ENCODE measurements around the gene PRKCG.
A peak's percentile ranks its signal among the peaks of the same experiment; 100 is the strongest.
"Not testable (repeated sequence)": the region's sequence is repeated elsewhere in the genome, so short reads cannot be mapped to it uniquely, and the experiment has no call there.

Gene PRKCG

DNA sequence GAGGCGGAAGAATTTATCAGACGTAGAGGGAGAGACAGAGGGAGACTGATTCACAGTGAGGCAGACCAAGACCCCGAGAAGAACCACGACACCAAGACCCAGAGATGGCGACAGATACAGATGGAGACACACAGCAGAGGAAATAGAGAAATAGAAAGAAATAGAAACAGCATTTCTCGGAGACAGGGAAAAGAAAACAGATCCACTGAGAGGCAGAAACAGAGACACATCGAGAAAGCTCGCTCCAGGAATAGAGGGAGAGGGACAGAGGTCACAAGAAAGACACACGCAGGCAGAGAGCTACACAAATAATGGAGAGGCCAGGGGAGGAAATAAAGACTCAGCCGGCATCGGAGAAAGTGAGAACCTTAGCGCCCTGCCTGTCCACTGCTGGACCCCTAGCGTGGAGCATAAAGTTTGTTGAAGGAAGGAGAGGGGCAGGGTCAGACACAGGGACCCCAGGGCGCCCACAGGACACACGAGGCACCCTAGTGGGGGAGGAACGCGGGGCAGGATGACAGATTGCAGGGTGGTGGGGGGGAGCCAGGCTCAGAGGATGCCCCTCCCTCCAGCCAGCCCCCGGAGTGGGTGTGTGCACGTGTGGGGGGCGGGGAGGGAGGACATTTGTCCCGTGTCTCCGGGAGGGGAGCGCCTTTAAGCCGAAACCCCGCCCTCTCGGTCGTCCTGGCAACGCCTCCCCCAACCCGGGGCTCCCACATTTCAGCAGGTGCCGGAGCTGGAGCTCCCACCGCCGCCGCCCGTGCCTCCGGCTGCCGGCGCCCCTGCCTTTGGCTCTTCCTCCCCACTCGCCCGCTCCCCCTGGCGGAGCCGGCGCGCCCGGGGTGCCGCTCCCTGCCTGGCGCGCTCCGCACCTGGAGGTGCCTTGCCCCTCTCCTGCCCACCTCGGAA lies at the start of gene PRKCG:
Gene PRKCG (plus strand): TSS at position 716 of the 909 bp plus-strand sequence. CDS start 298 bp downstream, outside the sequence.
- DNase-seq (ENCODE audit: low spot score): no peak

DNA sequence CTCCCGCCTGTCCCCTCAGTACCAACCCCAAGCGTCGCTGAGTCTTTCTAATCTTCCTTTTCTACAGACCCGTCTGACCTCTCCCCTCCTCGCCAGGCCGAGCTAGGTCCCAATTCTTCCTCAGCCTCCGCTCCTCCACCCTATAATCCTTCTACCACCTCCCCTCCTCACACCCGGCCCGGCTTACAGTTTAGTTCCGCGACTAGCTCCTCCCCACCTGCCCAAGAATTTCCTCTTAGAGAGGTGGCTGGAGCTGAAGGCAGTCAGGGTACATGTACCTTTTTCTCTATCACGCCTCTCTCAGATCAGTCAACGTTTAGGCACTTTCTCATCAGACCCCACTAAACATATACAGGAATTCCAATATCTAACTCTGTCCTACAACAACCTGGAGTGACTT lies 49.1 kb upstream of the PRKCG start:
- not testable (repeated sequence) for DNase-seq (ENCODE audit: low spot score)

DNA sequence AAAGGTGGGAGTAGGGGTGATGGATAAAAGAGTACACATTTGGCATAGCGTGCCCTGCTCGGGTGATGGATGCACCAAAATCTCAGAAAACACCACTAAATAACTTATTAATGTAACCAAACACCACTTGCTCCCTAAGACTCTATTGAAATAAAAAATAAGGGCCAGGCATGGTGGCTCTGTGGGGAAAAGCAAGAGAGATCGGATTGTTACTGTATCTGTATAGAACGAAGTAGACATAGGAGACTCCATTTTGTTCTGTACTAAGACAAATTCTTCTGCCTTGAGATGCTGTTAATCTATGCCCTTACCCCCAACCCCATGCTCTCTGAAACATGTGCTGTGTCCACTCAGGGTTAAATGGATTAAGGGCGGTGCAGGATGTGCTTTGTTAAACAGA lies 43.6 kb upstream of the PRKCG start:
- not testable (repeated sequence) for DNase-seq (ENCODE audit: low spot score)

DNA sequence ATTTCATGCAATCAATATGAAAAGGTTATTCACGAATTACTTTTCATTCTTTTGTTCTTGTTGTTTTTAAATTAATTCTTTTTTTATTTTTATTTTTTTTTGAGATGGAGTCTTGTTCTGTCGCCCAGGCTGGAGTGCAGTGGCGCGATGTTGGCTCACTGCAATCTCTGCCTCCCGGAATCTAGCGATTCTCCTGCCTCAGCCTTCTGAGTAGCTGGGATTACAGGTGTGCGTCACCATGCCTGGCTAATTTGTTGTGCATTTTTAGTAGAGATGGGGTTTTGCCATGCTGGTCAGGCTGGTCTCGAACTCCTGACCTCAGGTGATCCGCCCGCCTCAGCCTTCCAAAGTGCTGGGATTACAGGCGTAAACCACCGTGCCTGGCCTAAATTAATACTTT lies 41.8 kb upstream of the PRKCG start:
- DNase-seq (ENCODE audit: low spot score): not testable (repeated sequence)

DNA sequence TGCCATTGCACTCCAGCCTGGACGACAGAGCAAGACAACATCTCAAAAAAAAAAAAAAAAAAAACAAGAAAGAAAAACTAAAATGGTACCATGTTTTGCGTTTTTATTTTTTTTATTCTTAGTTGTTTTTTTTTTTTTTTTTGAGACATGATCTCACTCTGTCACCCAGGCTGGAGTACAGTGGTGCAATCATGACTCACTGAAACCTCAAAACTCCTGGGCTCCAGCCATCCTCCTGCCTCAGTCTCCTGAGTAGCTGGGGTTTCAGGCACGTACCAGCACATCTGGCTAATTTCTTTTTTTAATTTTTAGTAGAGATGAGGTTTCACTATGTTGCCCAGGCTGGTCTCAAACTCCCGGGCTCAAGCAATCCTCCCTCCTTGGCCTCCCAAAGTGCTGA lies 41.1 kb upstream of the PRKCG start:
- DNase-seq (ENCODE audit: low spot score): not testable (repeated sequence)

DNA sequence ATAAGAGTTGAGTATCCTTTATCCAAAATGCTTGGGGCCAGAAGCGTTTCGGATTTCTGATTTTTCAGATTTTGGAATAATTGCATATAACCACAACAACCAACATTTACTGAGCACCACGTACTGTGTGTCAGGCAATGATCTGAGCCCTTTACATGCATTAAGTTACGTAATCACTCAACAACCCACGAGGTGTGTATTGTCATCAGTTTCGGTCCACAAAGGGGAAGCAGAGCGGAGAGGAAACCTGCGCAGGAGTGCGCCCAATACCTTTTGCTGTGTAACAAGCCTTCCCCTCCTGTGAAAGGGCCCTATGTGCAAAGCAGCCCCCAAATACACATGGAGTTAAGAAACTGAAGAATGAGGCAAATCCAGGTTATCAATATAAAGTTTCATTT lies 37.1 kb upstream of the PRKCG start:
- no peak for DNase-seq (ENCODE audit: low spot score)

DNA sequence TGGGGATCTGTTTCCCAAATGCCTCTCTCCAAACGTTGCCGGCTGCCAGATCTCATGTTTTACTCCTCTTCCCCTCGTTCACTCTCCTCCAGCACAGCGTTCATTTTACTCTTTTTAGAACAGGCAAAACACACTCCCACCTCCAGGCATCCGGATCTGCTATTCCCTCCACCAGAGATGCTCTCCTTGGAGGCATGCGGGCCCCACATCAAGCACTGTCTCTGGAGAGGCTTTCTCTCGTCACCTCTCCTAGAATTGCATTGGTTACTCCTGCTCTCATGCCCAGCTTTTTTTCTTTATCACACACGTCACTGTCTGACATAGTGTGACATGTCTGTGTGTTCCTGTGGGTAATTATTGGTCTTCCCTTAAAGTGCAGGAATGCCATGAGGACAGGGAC lies 34.4 kb upstream of the PRKCG start:
- no peak for DNase-seq (ENCODE audit: low spot score)

DNA sequence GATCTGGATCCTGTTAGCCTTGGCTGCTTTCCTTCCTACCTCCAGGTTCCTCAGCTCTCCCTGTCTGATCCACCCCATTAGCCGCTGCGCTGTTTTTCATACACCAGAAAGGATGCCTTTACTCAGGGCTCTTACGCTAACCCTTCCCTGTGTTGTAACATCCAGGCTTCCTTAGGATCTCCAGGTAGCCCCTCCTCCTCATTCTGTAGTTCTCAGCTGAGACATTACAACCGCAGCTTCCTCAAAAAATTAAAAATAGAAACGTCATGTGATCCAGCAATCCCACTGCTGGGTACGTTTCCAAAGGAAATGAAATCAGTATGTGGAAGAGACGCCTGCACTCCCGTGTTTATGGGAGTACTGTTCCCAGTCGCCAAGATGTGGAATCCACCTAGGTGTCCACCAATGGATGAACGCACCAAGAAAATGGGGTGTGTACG lies 32.7 kb upstream of the PRKCG start:
- DNase-seq (ENCODE audit: low spot score): no peak

DNA sequence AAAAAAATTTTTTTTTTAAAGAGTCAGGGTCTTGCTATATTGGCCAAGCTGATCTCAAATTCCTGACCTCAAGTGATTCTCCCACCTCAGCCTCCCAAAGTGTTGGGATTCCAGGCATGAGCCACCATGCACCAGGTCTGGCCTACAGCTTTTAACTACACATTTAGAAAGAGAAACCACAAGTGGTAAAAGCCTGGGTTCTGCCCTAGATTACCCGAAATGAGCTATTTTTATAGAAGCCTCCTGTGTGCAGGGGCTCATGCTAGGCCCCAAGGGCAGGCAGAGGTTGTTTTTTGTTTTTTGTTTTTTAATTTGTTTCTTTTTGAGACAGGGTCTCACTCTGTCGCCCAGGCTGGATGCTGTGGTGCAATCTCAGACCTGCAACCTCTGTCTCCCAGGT lies 28.3 kb upstream of the PRKCG start:
- no peak for DNase-seq (ENCODE audit: low spot score)

DNA sequence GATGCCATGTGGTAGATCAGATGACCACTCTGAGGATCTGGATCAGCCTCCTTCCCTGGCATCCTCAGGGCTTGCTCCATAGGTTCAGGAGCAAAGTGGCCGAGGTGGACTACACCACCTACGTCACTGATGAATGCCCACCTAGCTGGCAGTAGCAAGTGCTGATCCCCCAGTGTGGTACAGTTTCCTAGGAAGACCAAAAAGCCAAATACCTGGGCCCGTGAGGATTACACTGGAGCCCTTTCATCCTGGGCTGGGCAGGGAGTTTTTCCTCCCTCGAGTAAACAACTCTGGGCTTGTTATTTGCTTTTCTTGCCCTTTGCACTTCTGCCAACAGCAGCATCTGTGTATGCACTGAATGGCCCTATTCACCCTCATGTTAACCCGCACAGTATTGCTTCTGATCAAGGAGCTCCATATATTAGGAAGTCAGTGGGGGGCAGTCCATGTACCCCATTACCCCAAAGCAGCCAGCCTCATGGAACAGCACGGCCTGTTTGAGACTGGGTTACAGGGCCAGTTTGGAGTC lies 17.6 kb upstream of the PRKCG start:
- DNase-seq (ENCODE audit: low spot score): no peak

DNA sequence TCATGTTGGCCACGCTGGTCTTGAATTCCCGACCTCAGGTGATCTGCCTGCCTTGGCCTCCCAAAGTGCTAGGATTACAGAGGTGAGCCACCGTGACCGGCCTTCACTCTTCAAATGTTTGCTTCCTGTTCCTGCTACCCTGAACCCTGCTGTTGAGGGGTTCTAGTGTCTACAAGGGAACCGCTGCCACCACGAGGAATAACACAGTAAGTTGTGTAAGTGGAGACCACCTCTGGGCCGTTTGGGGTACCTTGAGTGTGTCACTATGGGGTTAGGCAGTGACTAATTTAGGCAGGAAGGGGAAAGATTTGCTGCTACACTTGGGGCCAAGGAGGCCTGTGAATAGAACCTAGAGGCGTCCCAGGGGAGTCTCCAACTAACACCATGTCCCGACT lies 16.5 kb upstream of the PRKCG start:
- DNase-seq (ENCODE audit: low spot score): no peak

DNA sequence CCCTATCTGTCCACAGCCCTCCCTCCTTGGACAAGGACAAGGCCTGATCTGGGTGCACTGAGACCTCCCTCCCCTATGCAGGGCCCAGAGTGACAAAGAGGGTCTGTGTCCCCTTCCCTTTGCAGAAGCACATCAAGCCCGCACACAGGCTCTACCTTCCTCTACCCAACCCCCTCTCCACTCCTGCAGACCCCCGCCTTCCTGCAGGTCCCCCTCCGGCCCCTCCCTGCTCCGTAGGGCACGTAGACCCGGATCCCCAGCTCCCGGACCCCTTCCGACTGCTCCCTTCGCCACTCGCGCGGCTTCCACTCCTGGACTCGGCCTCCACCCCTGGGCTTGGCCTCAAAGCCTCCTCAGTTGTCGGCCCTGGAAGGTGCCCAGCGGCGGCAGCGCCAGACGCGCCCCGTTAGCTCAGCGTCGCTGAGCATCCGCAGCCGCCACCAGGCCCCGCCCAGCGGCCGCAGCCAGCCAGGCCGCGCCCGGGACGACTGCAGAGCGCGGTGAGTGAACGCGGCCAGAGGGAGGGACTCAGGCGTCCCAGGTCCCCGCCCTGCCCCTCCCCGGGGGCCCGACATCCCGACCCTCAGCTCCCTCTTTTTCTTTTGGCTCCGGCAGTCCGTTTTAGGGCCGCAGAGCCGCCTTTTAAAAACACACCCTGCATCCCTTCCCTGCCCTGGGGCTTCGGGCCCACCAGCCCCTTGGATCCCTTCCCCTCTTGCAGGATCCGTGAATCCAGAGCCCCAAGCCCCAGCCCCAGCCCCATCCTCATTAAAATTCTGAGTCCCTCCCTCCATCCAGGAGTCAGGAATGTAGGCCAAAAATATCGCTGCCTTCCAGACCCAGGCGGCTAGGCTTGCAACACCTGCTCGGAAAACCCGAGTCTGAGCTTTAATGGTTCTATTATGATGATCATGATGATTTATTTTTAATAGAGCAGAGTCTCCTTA lies 15.8 kb upstream of the PRKCG start:
- DNase-seq (ENCODE audit: low spot score): peak; percentile 15

DNA sequence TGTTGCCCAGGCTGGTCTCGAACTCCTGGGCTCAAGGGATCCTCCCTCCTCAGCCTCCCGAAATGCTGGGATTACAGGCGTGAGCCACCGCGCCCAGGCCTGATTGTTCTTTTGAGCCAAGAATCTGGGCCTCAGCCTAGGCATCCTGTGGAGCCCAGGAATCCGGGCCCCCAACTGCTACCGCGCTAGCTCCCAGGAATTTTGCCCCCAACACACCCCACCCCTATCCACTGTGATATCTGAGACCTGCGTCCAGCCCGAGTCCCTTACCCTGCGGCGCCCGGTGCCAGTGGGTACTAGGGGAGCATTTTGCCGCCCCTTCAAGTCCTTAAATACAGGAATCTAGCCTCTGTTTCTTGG lies 15.2 kb upstream of the PRKCG start:
- no peak for DNase-seq (ENCODE audit: low spot score)

DNA sequence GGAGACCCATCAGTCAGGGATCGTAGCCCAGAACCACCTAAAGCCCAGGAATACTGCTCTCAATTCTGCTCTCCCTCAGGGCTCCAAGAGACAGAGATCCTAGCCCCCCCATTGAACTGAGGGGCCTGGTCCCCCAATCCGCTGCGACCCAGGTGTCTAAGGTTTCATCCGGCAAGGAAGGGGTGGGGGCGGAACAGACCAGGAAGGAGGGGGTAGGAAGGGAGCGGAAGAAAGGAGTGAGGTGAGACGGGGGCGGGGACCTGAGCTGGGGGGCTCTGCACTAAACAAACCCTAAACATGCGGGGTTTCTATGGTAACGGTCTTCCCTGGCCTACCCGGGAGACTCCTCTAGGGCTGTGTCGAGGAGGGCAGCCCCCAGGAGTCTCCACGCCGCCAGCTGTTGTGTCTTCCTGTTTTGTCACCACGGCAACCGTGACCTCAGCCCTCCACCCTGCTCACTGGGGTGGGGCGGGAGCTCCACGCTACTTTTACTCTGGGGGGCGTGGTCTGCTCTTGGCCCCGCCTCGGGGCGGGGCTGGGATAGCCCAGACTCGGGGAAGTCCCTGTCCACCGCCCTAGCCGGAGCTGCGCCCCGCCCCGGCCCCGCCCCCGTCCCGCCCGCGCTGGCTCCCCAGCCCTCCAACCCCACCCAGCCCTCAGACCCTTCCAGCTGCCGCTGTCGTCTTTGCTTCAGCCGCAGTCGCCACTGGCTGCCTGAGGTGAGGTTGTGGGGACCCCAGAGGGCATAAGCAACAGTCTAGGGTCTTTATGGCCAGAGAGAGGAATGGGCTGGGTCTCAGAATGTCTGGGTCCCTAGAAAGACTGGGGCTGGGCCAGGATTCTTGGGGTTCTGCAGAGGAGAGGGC lies 14.5 kb upstream of the PRKCG start, which contains the start of gene MYADM:
Gene MYADM (plus strand): TSS at position 659 of the 866 bp plus-strand sequence. CDS start 5,647 bp downstream, outside the sequence.
- peak; percentile 83 for DNase-seq (ENCODE audit: low spot score)

DNA sequence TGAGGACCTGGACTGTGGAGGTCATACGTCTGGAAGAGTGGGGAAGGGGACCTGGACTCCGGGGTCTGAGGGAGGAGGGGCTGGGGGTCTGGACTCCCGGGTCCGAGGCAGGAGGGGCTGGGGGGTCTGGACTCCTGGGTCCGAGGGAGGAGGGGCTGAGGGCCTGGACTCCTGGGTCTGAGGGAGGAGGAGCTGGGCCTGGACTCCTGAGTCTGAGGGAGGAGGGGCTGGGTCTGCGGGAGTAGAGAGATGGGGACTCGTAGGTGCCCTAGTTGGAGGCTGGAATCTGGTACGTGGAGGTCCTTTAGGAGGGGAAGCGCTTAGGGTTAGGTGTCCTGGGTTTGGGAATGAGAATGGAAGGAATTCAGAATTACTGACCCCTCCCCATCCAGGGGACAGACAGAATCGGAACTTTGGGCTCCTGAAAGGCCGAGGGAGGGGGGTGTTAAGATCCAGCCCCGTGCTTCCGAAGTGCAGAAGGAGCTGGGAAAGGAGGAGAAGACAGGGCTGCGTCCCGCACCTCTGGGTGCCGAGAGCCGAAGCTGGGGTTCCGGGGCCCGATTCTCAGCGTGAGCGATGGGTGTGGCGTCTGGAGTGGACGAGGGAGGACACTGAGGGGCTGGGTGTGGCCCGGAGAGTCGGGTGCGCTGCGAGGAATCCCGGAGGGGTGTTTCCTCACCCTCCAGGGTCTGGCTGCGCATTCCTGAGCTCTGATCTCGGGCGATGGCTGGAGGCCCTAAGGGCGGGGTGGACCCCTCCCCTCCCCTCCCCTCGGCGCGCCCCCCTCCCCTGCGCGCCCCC lies 13.7 kb upstream of the PRKCG start:
- no peak for DNase-seq (ENCODE audit: low spot score)

DNA sequence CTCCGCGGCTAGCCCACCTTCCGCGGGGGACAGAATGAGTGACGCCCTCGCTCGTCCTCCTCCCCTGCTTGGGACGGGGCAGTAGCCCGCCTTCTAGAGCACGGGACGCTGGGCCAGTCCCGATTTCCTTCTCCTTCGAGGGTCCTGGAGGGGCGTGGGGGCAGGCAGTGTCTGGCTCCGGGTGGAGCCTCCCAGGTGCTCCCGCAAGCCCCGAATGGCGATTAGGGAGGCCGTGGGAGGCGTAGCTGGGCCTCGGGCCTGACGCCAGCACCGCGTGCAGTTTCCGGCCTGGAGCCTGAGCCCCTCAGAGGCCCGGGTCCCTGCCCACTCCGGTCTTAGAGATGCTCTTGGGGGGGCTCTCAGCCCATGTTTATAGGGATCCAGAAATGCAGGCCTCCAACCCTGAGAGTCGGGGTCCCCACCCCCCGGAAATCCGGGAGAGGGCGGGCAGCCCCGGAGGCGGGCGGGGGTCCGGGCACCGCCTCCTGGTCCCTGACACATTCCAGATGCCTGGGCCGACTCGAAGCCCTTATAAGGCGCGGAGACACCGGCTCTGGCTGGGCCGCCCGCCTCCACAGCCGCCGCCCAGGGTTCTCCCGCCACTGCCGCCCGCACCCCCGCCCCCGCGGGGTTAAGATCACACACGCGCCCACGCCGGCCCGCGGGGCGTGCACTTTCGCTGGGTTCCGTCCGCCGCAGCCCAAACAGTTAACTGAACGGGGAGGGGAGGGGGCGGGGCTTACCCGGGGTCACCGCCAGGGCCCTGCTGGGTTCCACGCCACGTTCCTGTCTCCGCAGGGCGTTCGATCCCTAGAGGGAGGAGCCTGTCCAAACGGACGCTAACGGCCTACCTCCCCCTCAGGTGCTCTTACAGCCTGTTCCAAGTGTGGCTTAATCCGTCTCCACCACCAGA lies 12.8 kb upstream of the PRKCG start:
- peak; percentile 50 for DNase-seq (ENCODE audit: low spot score)

DNA sequence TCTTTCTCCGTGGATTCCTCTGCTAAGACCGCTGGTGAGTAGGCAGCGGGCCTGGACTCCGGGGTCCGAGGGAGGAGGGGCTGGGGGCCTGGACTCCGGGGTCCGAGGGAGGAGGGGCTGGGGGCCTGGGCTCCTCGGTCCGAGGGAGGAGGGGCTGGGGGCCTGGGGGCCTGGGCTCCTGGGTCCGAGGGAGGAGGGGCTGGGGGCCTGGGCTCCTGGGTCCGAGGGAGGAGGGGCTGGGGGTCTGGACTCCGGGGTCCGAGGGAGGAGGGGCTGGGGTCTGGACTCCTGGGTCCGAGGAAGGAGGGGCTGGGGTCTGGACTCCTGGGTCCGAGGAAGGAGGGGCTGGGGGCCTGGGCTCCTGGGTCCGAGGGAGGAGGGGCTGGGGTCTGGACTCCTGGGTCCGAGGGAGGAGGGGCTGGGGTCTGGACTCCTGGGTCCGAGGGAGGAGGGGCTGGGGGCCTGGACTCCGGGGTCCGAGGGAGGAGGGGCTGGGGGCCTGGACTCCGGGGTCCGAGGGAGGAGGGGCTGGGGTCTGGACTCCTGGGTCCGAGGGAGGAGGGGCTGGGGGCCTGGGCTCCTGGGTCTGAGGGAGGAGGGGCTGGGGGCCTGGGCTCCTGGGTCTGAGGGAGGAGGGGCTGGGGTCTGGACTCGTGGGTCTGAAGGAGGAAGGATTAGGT lies 12.1 kb upstream of the PRKCG start:
- DNase-seq (ENCODE audit: low spot score): not testable (repeated sequence)

DNA sequence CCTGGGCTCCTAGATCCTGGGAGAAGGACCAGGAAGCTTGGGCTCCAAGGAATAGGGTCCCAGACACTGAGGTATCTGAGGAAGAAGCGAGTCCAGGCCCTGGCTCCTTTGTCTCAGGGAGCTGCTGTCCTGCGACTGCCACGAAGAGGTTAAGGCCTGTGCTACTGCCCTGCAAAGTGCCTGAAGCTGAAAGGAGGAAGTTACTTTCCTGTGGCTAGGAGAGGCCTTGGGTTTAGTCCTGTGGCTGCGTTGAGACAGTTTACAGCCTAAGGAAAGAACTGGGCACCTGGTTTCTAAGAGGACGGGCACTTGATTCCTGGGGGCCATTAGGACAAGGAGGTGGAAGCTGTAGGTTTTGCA lies 11.5 kb upstream of the PRKCG start:
- no peak for DNase-seq (ENCODE audit: low spot score)

DNA sequence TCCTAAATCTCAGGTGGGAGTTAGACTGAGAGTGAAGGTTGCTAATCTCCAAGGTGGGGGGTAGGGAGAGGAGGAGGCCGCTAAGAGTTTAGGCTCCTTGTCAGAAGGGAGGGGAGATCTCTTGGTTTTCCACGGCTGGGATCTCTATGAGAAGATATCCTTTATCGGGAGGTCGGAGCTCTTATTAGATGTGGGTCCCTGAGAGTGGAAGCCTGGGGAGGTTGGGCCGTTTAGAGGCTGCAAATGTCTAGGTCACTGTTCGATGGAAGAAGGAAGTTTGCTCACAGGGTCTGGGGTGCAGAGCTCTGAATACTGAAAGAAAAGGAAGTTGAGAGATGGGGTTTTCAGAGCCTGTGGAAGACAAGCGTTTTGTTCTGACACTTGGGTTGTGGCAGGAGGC lies 10.5 kb upstream of the PRKCG start:
- DNase-seq (ENCODE audit: low spot score): no peak

All from hematopoietic multipotent progenitor cell treated with erythropoietin and hydrocortisone succinate and interleukin-3 and kit ligand, for 15 days (in vitro differentiated cells).